Measurements from ENCODE around the gene DPEP2NB.

DNA sequence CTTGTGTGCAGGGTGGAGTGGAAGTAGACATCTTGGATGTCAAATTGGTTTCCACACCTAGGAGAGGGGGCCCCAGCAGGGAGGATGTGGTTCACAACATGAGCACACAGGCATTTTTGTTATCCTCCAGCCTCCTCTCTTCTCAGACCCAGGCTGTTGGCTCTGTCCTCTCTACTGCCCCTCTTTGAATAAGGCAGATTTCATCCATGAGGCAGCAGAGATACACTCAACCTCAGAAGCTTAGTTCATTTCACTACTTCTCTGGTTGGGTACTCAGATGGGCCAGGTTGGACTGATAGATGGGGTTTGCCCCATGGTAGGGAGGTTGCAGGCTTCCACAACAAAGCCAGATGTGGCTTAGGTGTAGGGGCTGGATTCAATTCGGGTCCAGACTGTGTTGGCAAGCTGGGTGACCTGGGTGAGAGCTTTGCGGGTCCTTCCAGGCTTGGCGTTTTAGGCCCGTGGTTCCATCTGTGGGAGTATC lies 47.2 kb upstream of the DPEP2NB start:
- no peak for TF ChIP-seq POLR2AphosphoS5 (IDR thresholded peaks at IDR 0.05)
- TF ChIP-seq POLR2A (IDR thresholded peaks at IDR 0.05) = no peak
- TF ChIP-seq, protein P1, sequence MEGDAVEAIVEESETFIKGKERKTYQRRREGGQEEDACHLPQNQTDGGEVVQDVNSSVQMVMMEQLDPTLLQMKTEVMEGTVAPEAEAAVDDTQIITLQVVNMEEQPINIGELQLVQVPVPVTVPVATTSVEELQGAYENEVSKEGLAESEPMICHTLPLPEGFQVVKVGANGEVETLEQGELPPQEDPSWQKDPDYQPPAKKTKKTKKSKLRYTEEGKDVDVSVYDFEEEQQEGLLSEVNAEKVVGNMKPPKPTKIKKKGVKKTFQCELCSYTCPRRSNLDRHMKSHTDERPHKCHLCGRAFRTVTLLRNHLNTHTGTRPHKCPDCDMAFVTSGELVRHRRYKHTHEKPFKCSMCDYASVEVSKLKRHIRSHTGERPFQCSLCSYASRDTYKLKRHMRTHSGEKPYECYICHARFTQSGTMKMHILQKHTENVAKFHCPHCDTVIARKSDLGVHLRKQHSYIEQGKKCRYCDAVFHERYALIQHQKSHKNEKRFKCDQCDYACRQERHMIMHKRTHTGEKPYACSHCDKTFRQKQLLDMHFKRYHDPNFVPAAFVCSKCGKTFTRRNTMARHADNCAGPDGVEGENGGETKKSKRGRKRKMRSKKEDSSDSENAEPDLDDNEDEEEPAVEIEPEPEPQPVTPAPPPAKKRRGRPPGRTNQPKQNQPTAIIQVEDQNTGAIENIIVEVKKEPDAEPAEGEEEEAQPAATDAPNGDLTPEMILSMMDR (IDR thresholded peaks at IDR 0.05) = no peak
